PC-3 (cell line): ENCODE results near the gene SCAMP4. TPM values are rescaled to one million over a fixed set of nuclear protein-coding genes. Genes with fewer than 3 reads are reported as not detected.

Experiments used
- ATAC-seq: fragments of 200-7000 bp; cut with Tn5 transposase; 2 replicates; pipeline ENCODE4 v1.9.1; 2020; ENCODE audit warnings: mild to moderate bottlenecking, moderate library complexity
- BruUV-seq: library from RNA; stranded (reverse); fragments of 400-500 nt; replicated peaks from 2 replicates; lab custom pipeline; 2021; lab: Mats Ljungman, UMichigan
- CTCF ChIA-PET: fragments of 300-600 bp; sonication (Branson Sonifier 250); formaldehyde crosslinking; loops from one replicate; lab custom pipeline; 2022; ENCODE audit warnings: antibody characterized with exemption; lab: Charles Lee
- POLR2A ChIA-PET: fragments of 300-600 bp; sonication (Branson Sonifier 250); formaldehyde crosslinking; loops from one replicate; lab custom pipeline; 2022; ENCODE audit warnings: antibody characterized with exemption; ENCODE audit not compliant: unreplicated experiment; lab: Charles Lee
- DNase-seq: peaks from one replicate; pipeline ENCODE4 v3.0.0-alpha.2; 2015
- H2AFZ ChIP-seq: fragments of 300-600 bp; sonication (generic); 2 replicates; pipeline ENCODE4 v1.6.0; 2016; ENCODE audit warnings: antibody characterized with exemption, low read length
- H3F3A ChIP-seq: fragments of 300-600 bp; sonication (generic); one replicate; pipeline ENCODE4 v1.6.0; 2017; ENCODE audit warnings: antibody characterized with exemption, low read length, control low read depth, mild to moderate bottlenecking; ENCODE audit not compliant: unreplicated experiment
- H3K27ac ChIP-seq: fragments of 300-600 bp; sonication (generic); 2 replicates; pipeline ENCODE4 v1.5.1; 2016; ENCODE audit warnings: mild to moderate bottlenecking, low read length
- H3K27me3 ChIP-seq: fragments of 300-600 bp; sonication (generic); 2 replicates; pipeline ENCODE4 v1.6.1; 2016; ENCODE audit warnings: low read length, mixed read lengths
- H3K36me3 ChIP-seq: fragments of 300-600 bp; sonication (generic); 2 replicates; pipeline ENCODE4 v1.6.1; 2016; ENCODE audit warnings: low read depth, mixed run types, low read length, mixed read lengths
- H3K4me1 ChIP-seq: fragments of 300-600 bp; sonication (generic); 2 replicates; pipeline ENCODE4 v1.5.1; 2016; ENCODE audit warnings: low read length; ENCODE audit not compliant: insufficient read depth
- H3K4me2 ChIP-seq: fragments of 300-600 bp; sonication (generic); 2 replicates; pipeline ENCODE4 v1.6.0; 2016; ENCODE audit warnings: low read length
- H3K4me3 ChIP-seq: fragments of 300-600 bp; sonication (generic); 2 replicates; pipeline ENCODE4 v1.5.1; 2016; ENCODE audit warnings: mild to moderate bottlenecking, low read length, mixed read lengths
- H3K79me2 ChIP-seq: fragments of 300-600 bp; sonication (generic); 2 replicates; pipeline ENCODE4 v1.6.1; 2017; ENCODE audit warnings: low read length, mixed read lengths
- H3K9ac ChIP-seq: fragments of 300-600 bp; sonication (generic); 2 replicates; pipeline ENCODE4 v1.6.0; 2016; ENCODE audit warnings: mild to moderate bottlenecking, low read length
- H3K9me2 ChIP-seq: fragments of 300-600 bp; sonication (generic); replicated peaks from 2 replicates; pipeline ENCODE4 v1.6.1; 2016; ENCODE audit warnings: mixed run types, low read length, mixed read lengths
- H3K9me3 ChIP-seq: fragments of 300-600 bp; sonication (generic); 2 replicates; pipeline ENCODE4 v1.6.1; 2016; ENCODE audit warnings: low read length, mixed read lengths
- H4K20me1 ChIP-seq: fragments of 300-600 bp; sonication (generic); 2 replicates; pipeline ENCODE4 v1.6.1; 2016; ENCODE audit warnings: low read length, mixed read lengths
- EZH2 ChIP-seq: fragments of 300-600 bp; sonication (generic); IDR thresholded peaks from one replicate; pipeline ENCODE4 v1.6.1; 2017; ENCODE audit warnings: antibody characterized with exemption, mild to moderate bottlenecking, low read length; ENCODE audit not compliant: unreplicated experiment
- EZH2phosphoT487 ChIP-seq: fragments of 300-600 bp; sonication (generic); IDR thresholded peaks from 2 replicates; pipeline ENCODE4 v1.6.1; 2018; ENCODE audit warnings: mild to moderate bottlenecking, antibody characterized with exemption, low read length, borderline replicate concordance
- intact Hi-C: fragments of 100-400 bp; cut with micrococcal nuclease; formaldehyde crosslinking; loops from 2 replicates; pipeline ENCODE4 v1.9.0; 2023
- total RNA-seq: library from RNA; depleted of rRNA; stranded (reverse); fragments of >200 nt; gene quantifications from 2 replicates; pipeline ENCODE4 v1.2.3, GENCODE V29; 2014
- TF ChIP-seq, protein P1 (sequence below): fragments of 300-600 bp; sonication (generic); conservative IDR thresholded peaks from 2 replicates; pipeline ENCODE4 v1.5.1; 2017; ENCODE audit warnings: antibody characterized with exemption, low read depth, mild to moderate bottlenecking, low read length

Gene SCAMP4
- total RNA-seq, 1 experiment from 2014 or later = 61.5 TPM

DNA sequence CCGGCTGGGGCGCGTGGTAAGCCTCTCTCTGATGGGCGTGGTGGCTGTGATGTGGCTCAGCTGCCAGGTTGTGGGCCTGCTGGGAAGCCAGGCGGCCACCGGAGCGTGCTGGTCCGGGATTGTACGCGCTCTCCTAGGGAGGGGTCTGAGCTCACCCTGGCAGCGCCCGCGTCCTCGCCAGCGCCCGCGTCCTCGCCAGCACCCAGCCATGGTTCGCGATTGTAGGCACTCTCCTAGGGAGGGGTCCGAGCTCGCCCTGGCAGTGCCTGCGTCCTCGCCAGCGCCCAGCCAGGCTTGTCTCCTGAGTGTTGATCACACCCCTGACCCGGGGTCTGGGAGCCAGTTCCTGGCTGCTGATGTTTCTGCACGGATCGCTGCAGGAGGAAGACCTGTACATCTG is 13.8 kb downstream of the SCAMP4 start:
- Histone ChIP-seq H3K79me2 (no peaks in the 10 kb centered on the region), H3K9ac (no peak overlapping the region), H3K4me2 (no peak overlapping the region), H3K9me2 (no peaks in the 10 kb centered on the region), H4K20me1 (no peaks in the 10 kb centered on the region), H3K27ac (no peak overlapping the region), H3K27me3 (no peaks in the 10 kb centered on the region), H3K9me3 (no peaks in the 10 kb centered on the region), H3K4me1 (no peaks in the 10 kb centered on the region), H3K36me3 (peaks cover 4% of the 10 kb centered on the region; the same call in 1 of the 2 replicates), H3F3A (no peaks in the 10 kb centered on the region), H3K4me3 (no peak overlapping the region), H2AFZ (no peak overlapping the region)
- ChIA-PET POLR2A (no interaction called here), CTCF (no interaction called here)
- TF ChIP-seq EZH2phosphoT487 = no peak
- TF ChIP-seq, protein P1, sequence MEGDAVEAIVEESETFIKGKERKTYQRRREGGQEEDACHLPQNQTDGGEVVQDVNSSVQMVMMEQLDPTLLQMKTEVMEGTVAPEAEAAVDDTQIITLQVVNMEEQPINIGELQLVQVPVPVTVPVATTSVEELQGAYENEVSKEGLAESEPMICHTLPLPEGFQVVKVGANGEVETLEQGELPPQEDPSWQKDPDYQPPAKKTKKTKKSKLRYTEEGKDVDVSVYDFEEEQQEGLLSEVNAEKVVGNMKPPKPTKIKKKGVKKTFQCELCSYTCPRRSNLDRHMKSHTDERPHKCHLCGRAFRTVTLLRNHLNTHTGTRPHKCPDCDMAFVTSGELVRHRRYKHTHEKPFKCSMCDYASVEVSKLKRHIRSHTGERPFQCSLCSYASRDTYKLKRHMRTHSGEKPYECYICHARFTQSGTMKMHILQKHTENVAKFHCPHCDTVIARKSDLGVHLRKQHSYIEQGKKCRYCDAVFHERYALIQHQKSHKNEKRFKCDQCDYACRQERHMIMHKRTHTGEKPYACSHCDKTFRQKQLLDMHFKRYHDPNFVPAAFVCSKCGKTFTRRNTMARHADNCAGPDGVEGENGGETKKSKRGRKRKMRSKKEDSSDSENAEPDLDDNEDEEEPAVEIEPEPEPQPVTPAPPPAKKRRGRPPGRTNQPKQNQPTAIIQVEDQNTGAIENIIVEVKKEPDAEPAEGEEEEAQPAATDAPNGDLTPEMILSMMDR = no peak
- TF ChIP-seq EZH2 = no peak
- no peak for DNase-seq
- intact Hi-C loops = no loop called here
- no peak for ATAC-seq
- BruUV-seq = no TSS peak

DNA sequence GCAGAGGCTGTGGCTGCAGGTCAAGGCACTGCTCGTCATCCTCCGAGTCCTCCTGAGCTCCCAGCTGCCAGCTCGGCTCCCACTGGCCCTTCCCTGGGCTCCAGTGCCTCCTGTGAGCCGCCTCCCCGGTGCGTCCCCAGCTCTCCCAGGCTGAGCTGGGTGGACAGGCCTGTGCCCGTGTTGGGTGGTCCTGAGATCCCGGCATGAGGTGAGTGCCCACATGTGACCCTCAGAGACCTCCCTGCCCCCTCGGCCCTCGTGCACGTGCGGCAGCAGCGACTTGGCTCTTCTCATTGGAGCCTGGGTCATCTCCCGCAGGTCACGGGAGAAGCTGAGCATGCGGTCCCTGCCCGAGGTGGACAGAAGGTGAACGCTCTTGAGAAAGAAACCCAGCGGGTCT is 15.4 kb downstream of the SCAMP4 start:
- H4K20me1 ChIP-seq = no peaks in the 10 kb centered on the region
- TF ChIP-seq, protein P1 = no peak
- no peak for TF ChIP-seq EZH2
- no peak for TF ChIP-seq EZH2phosphoT487
- CTCF ChIA-PET = no interaction called here

DNA sequence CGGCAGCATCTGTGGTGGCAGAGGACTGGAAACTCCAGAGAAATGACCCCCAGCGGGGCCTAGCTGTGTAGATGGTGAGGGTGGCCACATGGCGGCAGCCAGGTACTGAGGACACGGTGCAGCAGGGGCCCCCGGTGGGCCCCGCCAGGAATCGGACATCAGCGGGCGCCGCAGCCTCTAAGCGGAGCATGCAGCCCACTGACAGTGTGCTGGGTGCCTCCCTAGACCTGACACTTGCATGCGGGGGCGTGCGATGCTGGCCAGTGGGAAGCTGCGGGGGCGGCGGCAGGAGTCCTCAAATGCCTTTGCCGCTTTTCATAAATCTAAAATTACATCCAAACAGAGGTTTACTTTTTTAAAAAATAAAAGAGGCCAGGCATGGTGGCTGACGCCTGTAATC is 16.1 kb downstream of the SCAMP4 start:
- TF ChIP-seq, protein P1 = no peak
- H2AFZ ChIP-seq = no peak overlapping the region
- no peaks in the 10 kb centered on the region for H3F3A ChIP-seq
- no peaks in the 10 kb centered on the region for H3K27me3 ChIP-seq
- ATAC-seq (no peak), DNase-seq (no peak)
- H3K4me3 ChIP-seq = no peak overlapping the region
- ChIA-PET POLR2A (no interaction called here), CTCF (no interaction called here)
- no peaks in the 10 kb centered on the region for H3K4me1 ChIP-seq
- H3K27ac ChIP-seq = no peak overlapping the region
- no peaks in the 10 kb centered on the region for H3K9me3 ChIP-seq
- no TSS peak for BruUV-seq
- H3K4me2 ChIP-seq = no peak overlapping the region
- no peaks in the 10 kb centered on the region for H4K20me1 ChIP-seq
- no peaks in the 10 kb centered on the region for H3K9me2 ChIP-seq
- H3K79me2 ChIP-seq = no peaks in the 10 kb centered on the region
- intact Hi-C loops = no loop called here
- no peak overlapping the region for H3K9ac ChIP-seq
- peaks cover 4% of the 10 kb centered on the region; the same call in 1 of the 2 replicates for H3K36me3 ChIP-seq

More for the DNA sequence above, 15.4 kb downstream of the SCAMP4 start:
- Histone ChIP-seq H3K36me3 (peaks cover 4% of the 10 kb centered on the region; the same call in 1 of the 2 replicates), H3K4me1 (no peaks in the 10 kb centered on the region), H3K9me3 (no peaks in the 10 kb centered on the region), H3K9me2 (no peaks in the 10 kb centered on the region), H3K27me3 (no peaks in the 10 kb centered on the region), H3F3A (no peaks in the 10 kb centered on the region), H2AFZ (no peak overlapping the region), H3K9ac (no peak overlapping the region), H3K4me2 (no peak overlapping the region), H3K79me2 (no peaks in the 10 kb centered on the region), H3K4me3 (no peak overlapping the region), H3K27ac (no peak overlapping the region)
- intact Hi-C loops = no loop called here
- ATAC-seq (no peak), DNase-seq (no peak)
- POLR2A ChIA-PET = no interaction called here
- no TSS peak for BruUV-seq
